Measurements from ENCODE around the gene LRIG1.
A peak's percentile ranks its signal among the peaks of the same experiment; 100 is the strongest.

The LRIG1 gene

GRCh38 chr3:66438046-66438445 lies 62.8 kb downstream of the LRIG1 start:
- H3K4me3 ChIP-seq (ENCODE audit: low read length), result no peak overlapping the region
- no peaks in the 10 kb centered on the region for H3K9me3 ChIP-seq (ENCODE audit: insufficient read depth, low read depth, low read length)
- WGBS, result 94% methylated on average over 4 of the region's 4 CpGs
- H3K9ac ChIP-seq (ENCODE audit: low read depth, low read length), result no peak overlapping the region
- H3K27ac ChIP-seq (ENCODE audit: low read depth, low read length), result no peak overlapping the region
- peaks cover 21% of the 10 kb centered on the region for H3K36me3 ChIP-seq (ENCODE audit: insufficient read depth, low read length)
- H3K4me1 ChIP-seq (ENCODE audit: insufficient read depth, low read length), result peaks cover 61% of the 10 kb centered on the region
- no peaks in the 10 kb centered on the region for H3K27me3 ChIP-seq (ENCODE audit: insufficient read depth, low read length)

DNA sequence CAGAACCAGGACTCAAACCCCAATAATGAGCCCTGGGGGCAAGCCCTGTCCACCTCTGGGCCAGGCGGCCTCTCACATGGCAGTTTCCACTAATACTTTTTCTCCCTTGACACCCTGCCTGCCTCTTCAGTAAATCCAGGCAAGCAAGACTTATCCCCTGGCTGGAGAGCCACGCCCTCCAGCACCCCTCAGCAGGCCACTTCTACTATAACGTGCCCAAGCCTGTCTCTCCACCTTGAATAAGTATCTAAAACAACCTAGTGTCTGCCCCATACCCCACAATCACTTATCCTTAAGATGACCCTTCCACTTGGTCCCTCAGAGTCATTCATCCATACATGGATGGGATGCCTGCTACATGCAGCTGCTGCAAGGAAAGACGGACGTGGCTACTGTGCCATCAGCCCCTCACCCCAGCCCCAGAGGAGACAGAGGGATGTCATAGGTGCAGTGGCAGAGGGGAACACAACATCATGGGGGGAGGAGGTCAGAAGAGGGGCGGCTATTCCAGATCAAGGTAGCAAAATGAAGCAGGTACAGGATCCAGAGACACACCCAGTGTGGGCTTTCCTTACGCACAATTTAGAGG lies 63.4 kb downstream of the LRIG1 start:
- Histone ChIP-seq H3K36me3 (ENCODE audit: insufficient read depth, low read length) (peaks cover 21% of the 10 kb centered on the region), H3K4me1 (ENCODE audit: insufficient read depth, low read length) (peaks cover 57% of the 10 kb centered on the region), H3K9me3 (ENCODE audit: insufficient read depth, low read depth, low read length) (no peaks in the 10 kb centered on the region), H3K27me3 (ENCODE audit: insufficient read depth, low read length) (no peaks in the 10 kb centered on the region), H3K27ac (ENCODE audit: low read depth, low read length) (no peak overlapping the region), H3K4me3 (ENCODE audit: low read length) (no peak overlapping the region), H3K9ac (ENCODE audit: low read depth, low read length) (no peak overlapping the region)
- WGBS, result 87% methylated on average over 7 of the region's 7 CpGs

DNA sequence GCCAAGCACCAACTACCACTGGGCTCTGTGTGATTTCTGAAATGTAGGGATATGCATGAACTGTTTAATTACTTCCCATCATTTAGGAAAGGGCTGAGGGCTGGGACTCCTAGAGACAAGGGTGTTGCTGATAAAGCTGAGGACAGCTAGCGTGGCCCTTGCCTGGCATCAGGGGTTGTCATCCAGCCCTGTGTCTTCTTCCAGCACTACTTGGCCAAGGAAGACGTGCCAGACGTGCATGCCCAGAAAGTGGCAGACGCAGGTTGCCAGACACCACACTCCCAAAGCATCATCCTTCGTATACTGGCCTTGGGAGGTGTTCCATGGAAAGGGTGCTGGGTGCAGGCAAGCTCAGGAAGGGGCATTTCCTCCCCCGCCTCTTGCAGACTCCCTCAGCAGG lies 64.8 kb downstream of the LRIG1 start:
- Histone ChIP-seq H3K36me3 (ENCODE audit: insufficient read depth, low read length) (peaks cover 28% of the 10 kb centered on the region), H3K4me3 (ENCODE audit: low read length) (no peak overlapping the region), H3K9ac (ENCODE audit: low read depth, low read length) (no peak overlapping the region), H3K27ac (ENCODE audit: low read depth, low read length) (no peak overlapping the region), H3K9me3 (ENCODE audit: insufficient read depth, low read depth, low read length) (no peaks in the 10 kb centered on the region), H3K27me3 (ENCODE audit: insufficient read depth, low read length) (no peaks in the 10 kb centered on the region), H3K4me1 (ENCODE audit: insufficient read depth, low read length) (peaks cover 58% of the 10 kb centered on the region)
- 89% methylated on average over 6 of the region's 6 CpGs for WGBS

GRCh38 chr3:66434726-66435125 lies 66.1 kb downstream of the LRIG1 start:
- 84% methylated on average over 7 of the region's 7 CpGs for WGBS
- Histone ChIP-seq H3K27ac (ENCODE audit: low read depth, low read length) (no peak overlapping the region), H3K9me3 (ENCODE audit: insufficient read depth, low read depth, low read length) (no peaks in the 10 kb centered on the region), H3K4me3 (ENCODE audit: low read length) (no peak overlapping the region), H3K36me3 (ENCODE audit: insufficient read depth, low read length) (peaks cover 21% of the 10 kb centered on the region; the same call in 1 of the 2 replicates), H3K4me1 (ENCODE audit: insufficient read depth, low read length) (peaks cover 52% of the 10 kb centered on the region), H3K9ac (ENCODE audit: low read depth, low read length) (no peak overlapping the region), H3K27me3 (ENCODE audit: insufficient read depth, low read length) (no peaks in the 10 kb centered on the region)

DNA sequence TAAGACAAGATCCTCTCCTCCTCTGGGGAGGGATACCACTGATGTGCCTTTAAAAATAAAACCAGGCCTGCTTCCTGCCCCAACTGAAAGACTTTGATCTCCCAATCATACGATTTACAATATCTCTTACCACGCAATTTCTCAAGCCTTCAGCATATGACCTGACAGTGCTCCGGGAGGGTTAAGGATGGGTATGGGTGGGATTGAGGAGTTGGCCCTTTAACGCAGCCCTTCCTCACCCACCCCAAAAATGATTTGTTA lies 67.4 kb downstream of the LRIG1 start:
- Histone ChIP-seq H3K27ac (ENCODE audit: low read depth, low read length) (no peak overlapping the region), H3K27me3 (ENCODE audit: insufficient read depth, low read length) (no peaks in the 10 kb centered on the region), H3K36me3 (ENCODE audit: insufficient read depth, low read length) (peaks cover 21% of the 10 kb centered on the region; the same call in 1 of the 2 replicates), H3K9me3 (ENCODE audit: insufficient read depth, low read depth, low read length) (no peaks in the 10 kb centered on the region), H3K4me3 (ENCODE audit: low read length) (no peak overlapping the region), H3K4me1 (ENCODE audit: insufficient read depth, low read length) (peaks cover 56% of the 10 kb centered on the region), H3K9ac (ENCODE audit: low read depth, low read length) (no peak overlapping the region)
- 98% methylated on average over 3 of the region's 4 CpGs for WGBS

- Histone ChIP-seq H3K4me1 (ENCODE audit: insufficient read depth, low read length) (peaks cover 62% of the 10 kb centered on the region), H3K9ac (ENCODE audit: low read depth, low read length) (no peak overlapping the region), H3K36me3 (ENCODE audit: insufficient read depth, low read length) (peaks cover 21% of the 10 kb centered on the region; the same call in 1 of the 2 replicates), H3K27me3 (ENCODE audit: insufficient read depth, low read length) (no peaks in the 10 kb centered on the region), H3K9me3 (ENCODE audit: insufficient read depth, low read depth, low read length) (no peaks in the 10 kb centered on the region), H3K27ac (ENCODE audit: low read depth, low read length) (no peak overlapping the region), H3K4me3 (ENCODE audit: low read length) (no peak overlapping the region)
- 93% methylated on average over 9 of the region's 9 CpGs for WGBS
These were observed 67.9 kb downstream of the LRIG1 start for GRCh38 chr3:66432767-66433521.

DNA sequence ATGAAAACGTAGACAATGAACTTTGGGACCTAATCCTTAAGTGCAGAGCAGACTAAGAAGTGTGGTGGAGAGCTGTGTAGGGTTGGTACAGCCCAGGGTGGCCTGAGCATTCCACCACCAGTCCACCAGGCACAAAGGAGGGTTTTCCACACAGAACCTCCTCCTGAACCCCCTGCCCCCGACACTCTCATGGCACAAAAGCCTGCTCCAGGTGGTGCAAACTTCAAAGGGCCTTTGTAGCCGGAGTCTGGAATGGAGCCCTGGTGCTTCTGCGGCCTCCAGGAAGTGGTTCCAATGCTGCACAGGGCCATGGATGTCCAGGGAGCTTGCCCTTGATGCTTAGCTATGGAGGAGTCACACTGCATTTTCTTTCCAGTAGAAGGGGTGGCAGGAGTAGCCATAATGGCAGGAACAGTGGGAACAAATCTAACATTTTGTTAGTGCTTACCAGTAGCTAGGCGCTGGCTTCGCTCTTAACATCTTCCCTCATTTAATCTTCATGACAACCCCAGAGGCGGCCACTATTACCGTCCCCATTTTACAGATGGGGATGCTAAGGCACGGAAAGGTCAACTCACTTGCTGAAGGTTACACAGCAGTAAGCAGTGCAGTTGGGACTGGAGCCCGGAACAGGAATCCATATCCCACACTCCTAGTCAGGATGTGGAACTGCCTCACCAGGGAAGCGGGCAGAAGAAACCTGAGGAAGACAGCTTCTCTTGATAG lies 68.6 kb downstream of the LRIG1 start:
- peaks cover 60% of the 10 kb centered on the region for H3K4me1 ChIP-seq (ENCODE audit: insufficient read depth, low read length)
- H3K36me3 ChIP-seq (ENCODE audit: insufficient read depth, low read length), result peaks cover 21% of the 10 kb centered on the region; the same call in 1 of the 2 replicates
- 94% methylated on average over 11 of the region's 11 CpGs for WGBS
- H3K27me3 ChIP-seq (ENCODE audit: insufficient read depth, low read length), result no peaks in the 10 kb centered on the region
- H3K9me3 ChIP-seq (ENCODE audit: insufficient read depth, low read depth, low read length), result no peaks in the 10 kb centered on the region
- no peak overlapping the region for H3K9ac ChIP-seq (ENCODE audit: low read depth, low read length)
- H3K4me3 ChIP-seq (ENCODE audit: low read length), result no peak overlapping the region
- no peak overlapping the region for H3K27ac ChIP-seq (ENCODE audit: low read depth, low read length)

DNA sequence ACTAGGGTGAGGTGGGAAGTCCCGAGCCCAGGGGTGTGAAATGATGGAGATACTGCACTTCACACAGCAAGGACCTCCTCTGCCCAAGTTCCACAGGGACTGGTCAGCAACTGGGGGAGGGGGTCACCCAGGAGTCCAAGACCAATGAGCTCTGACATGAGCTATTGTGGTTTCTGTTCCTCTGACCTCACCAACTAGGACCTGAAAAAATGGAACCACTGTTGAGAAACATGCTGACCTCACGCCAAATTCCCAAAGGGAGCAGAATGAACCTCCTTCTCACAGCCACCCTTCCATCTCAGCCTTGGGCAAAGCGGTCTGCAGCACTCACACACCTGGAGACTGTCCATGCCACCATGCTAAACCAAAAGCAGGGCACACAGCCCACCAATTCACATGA lies 69.3 kb downstream of the LRIG1 start:
- Histone ChIP-seq H3K36me3 (ENCODE audit: insufficient read depth, low read length) (peaks cover 17% of the 10 kb centered on the region; the same call in 1 of the 2 replicates), H3K27me3 (ENCODE audit: insufficient read depth, low read length) (no peaks in the 10 kb centered on the region), H3K27ac (ENCODE audit: low read depth, low read length) (no peak overlapping the region), H3K4me1 (ENCODE audit: insufficient read depth, low read length) (peaks cover 53% of the 10 kb centered on the region), H3K4me3 (ENCODE audit: low read length) (no peak overlapping the region), H3K9ac (ENCODE audit: low read depth, low read length) (no peak overlapping the region), H3K9me3 (ENCODE audit: insufficient read depth, low read depth, low read length) (no peaks in the 10 kb centered on the region)
- WGBS, result 97% methylated on average over 3 of the region's 3 CpGs

- H3K9ac ChIP-seq (ENCODE audit: low read depth, low read length), result no peak overlapping the region
- WGBS, result 92% methylated on average over 8 of the region's 8 CpGs
- no peak overlapping the region for H3K4me3 ChIP-seq (ENCODE audit: low read length)
- no peaks in the 10 kb centered on the region for H3K9me3 ChIP-seq (ENCODE audit: insufficient read depth, low read depth, low read length)
- no peak overlapping the region for H3K27ac ChIP-seq (ENCODE audit: low read depth, low read length)
- no peaks in the 10 kb centered on the region for H3K27me3 ChIP-seq (ENCODE audit: insufficient read depth, low read length)
- peaks cover 47% of the 10 kb centered on the region for H3K4me1 ChIP-seq (ENCODE audit: insufficient read depth, low read length)
- H3K36me3 ChIP-seq (ENCODE audit: insufficient read depth, low read length), result peaks cover 14% of the 10 kb centered on the region; the same call in 1 of the 2 replicates
These were observed 69.9 kb downstream of the LRIG1 start for GRCh38 chr3:66430876-66431275.

DNA sequence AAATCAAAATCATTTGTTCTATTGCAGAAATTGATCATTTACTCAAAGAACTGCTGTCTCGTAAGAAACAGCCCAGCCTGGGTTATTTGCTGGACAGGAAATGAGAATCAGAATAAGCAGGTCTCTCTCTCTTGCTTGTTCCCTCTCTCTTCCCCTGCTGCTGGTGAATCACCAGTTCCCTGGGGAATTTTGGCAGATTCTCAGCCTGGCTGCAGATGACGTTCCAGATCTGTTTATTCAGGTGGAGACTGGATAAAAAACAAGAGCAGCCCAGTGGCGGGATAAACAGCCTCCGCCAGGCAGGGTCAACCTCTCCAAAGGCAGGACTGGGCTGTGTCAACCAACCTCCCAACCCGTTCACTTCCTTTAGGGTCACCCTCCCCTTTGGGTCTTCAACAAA lies 72.1 kb downstream of the LRIG1 start:
- H3K4me3 ChIP-seq (ENCODE audit: low read length), result no peak overlapping the region
- H3K9ac ChIP-seq (ENCODE audit: low read depth, low read length), result no peak overlapping the region
- peaks cover 46% of the 10 kb centered on the region for H3K4me1 ChIP-seq (ENCODE audit: insufficient read depth, low read length)
- 0 out of 2 replicates have a peak overlapping the region, but pooled peaks have one; percentile 38 for H3K27ac ChIP-seq (ENCODE audit: low read depth, low read length)
- WGBS, result 67% methylated on average over 5 of the region's 5 CpGs
- peaks cover 21% of the 10 kb centered on the region for H3K36me3 ChIP-seq (ENCODE audit: insufficient read depth, low read length)
- H3K27me3 ChIP-seq (ENCODE audit: insufficient read depth, low read length), result no peaks in the 10 kb centered on the region
- H3K9me3 ChIP-seq (ENCODE audit: insufficient read depth, low read depth, low read length), result peaks cover under 1% of the 10 kb centered on the region; the same call in 1 of the 2 replicates

GRCh38 chr3:66427951-66428474 lies 72.8 kb downstream of the LRIG1 start:
- no peak overlapping the region for H3K9ac ChIP-seq (ENCODE audit: low read depth, low read length)
- WGBS, result 97% methylated on average over 5 of the region's 5 CpGs
- no peak overlapping the region for H3K27ac ChIP-seq (ENCODE audit: low read depth, low read length)
- H3K4me3 ChIP-seq (ENCODE audit: low read length), result no peak overlapping the region
- H3K9me3 ChIP-seq (ENCODE audit: insufficient read depth, low read depth, low read length), result peaks cover 4% of the 10 kb centered on the region; the same call in 1 of the 2 replicates
- H3K4me1 ChIP-seq (ENCODE audit: insufficient read depth, low read length), result peaks cover 40% of the 10 kb centered on the region
- peaks cover 24% of the 10 kb centered on the region for H3K36me3 ChIP-seq (ENCODE audit: insufficient read depth, low read length)
- no peaks in the 10 kb centered on the region for H3K27me3 ChIP-seq (ENCODE audit: insufficient read depth, low read length)
